B cell (primary cell): ENCODE data around the gene TPSG1.

Experiments used
- CTCF ChIP-seq: fragments of 200-600 bp; IDR thresholded peaks from one replicate; pipeline ENCODE4 v1.8.0; 2022; ENCODE audit warnings: antibody characterized with exemption, mild to moderate bottlenecking
- EZH2 ChIP-seq: IDR thresholded peaks from 2 replicates; pipeline ENCODE4 v1.6.1; 2012; ENCODE audit warnings: borderline replicate concordance, low read depth, mild to moderate bottlenecking, moderate library complexity, low read length; ENCODE audit not compliant: insufficient read depth, poor library complexity, severe bottlenecking

- TF ChIP-seq EZH2 (no peak), CTCF (no peak)
Observed at GRCh38 chr16:1201444-1201843, 23.6 kb downstream of the TPSG1 start.
